GM18870 (cell line): ENCODE data around the gene IRX5.
A peak's percentile ranks its signal among the peaks of the same experiment; 100 is the strongest.

Experiments used
- ATAC-seq: cut with Tn5 transposase; IDR thresholded peaks from one replicate; pipeline ENCODE4 v1.9.1; 2021; ENCODE audit warnings: moderate library complexity; ENCODE audit not compliant: unreplicated experiment

The IRX5 gene

GRCh38 chr16:54930005-54930868 is at the start of gene IRX5:
Gene IRX5 (plus strand): TSS chr16:54930865. CDS start chr16:54931199, 334 bp downstream.
- ATAC-seq = no peak

GRCh38 chr16:54882556-54882955 is 48.1 kb upstream of the IRX5 start:
- no peak for ATAC-seq

- ATAC-seq = no peak
Measured at GRCh38 chr16:54883358-54883757, 47.3 kb upstream of the IRX5 start.

- ATAC-seq = no peak
Measured at GRCh38 chr16:54886078-54886477, 44.6 kb upstream of the IRX5 start.

- ATAC-seq = no peak
Measured at GRCh38 chr16:54890381-54890780, 40.3 kb upstream of the IRX5 start.

GRCh38 chr16:54891346-54891745 is 39.3 kb upstream of the IRX5 start:
- no peak for ATAC-seq

GRCh38 chr16:54892981-54893380 is 37.7 kb upstream of the IRX5 start:
- ATAC-seq = no peak

GRCh38 chr16:54897930-54898329 is 32.7 kb upstream of the IRX5 start:
- no peak for ATAC-seq

- no peak for ATAC-seq
Measured at GRCh38 chr16:54901606-54902005, 29.1 kb upstream of the IRX5 start.

- ATAC-seq = no peak
Measured at GRCh38 chr16:54903047-54903446, 27.6 kb upstream of the IRX5 start.

GRCh38 chr16:54911079-54911478 is 19.6 kb upstream of the IRX5 start:
- no peak for ATAC-seq

- no peak for ATAC-seq
Measured at GRCh38 chr16:54912720-54913119, 17.9 kb upstream of the IRX5 start.

GRCh38 chr16:54921206-54921824 is 9.3 kb upstream of the IRX5 start:
- no peak for ATAC-seq

GRCh38 chr16:54923055-54923473 is 7.6 kb upstream of the IRX5 start:
- ATAC-seq = no peak

- ATAC-seq = no peak
Measured at GRCh38 chr16:54923988-54924387, 6.7 kb upstream of the IRX5 start.

- ATAC-seq = no peak
Measured at GRCh38 chr16:54926166-54926838, 4.4 kb upstream of the IRX5 start.

GRCh38 chr16:54927125-54928015 is 3.3 kb upstream of the IRX5 start:
- ATAC-seq = no peak

- no peak for ATAC-seq
Measured at GRCh38 chr16:54928016-54928356, 2.7 kb upstream of the IRX5 start.

GRCh38 chr16:54928411-54929089 is 2.1 kb upstream of the IRX5 start:
- peak; percentile 35 for ATAC-seq
